HG03097 (cell line): Measurements from ENCODE around the gene WSCD1.

Experiments
- ATAC-seq: cut with Tn5 transposase; IDR thresholded peaks from one replicate; pipeline ENCODE4 v1.9.1; 2021; ENCODE audit not compliant: unreplicated experiment, low FRiP score

Gene WSCD1

DNA sequence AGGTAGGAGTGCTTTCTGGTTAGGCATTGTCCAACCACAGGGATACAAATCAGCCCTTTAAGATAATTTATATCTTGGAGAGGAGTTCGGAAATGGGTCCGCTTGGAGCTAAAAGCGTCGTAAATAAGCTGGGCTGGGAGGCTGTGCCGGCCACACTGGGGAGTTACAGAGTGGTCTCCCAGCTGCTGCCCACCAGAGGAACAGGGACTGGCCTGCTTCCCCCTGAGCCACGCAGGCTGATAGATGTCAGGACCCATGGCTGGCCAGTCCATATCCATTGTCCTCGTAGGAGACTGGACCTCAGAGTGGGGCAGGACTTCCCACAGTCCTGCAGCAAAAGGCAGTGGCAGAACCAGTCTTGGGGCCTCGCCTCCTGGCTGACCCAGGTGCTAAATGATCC, 12.6 kb upstream of the WSCD1 start:
- no peak for ATAC-seq

DNA sequence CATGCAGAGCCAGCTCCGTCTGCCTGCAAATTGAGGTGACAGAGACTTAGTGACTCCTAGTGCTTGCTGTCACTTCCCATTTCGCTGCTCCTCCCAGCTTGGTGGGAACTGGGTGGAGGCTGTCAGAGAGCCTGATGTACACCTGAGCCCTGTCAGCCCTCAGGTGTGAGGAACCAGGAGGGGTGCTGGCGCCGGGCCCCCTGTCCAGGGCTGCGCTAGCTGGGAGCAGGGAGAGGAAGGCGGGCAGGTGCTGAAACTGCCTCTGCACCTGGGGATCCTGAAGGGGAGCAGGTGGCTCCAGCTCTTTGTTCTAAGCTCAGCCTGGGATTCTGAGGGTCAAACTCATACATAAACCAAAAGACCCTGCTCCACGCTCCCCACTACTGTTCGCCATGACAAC, 10.8 kb upstream of the WSCD1 start:
- no peak for ATAC-seq

DNA sequence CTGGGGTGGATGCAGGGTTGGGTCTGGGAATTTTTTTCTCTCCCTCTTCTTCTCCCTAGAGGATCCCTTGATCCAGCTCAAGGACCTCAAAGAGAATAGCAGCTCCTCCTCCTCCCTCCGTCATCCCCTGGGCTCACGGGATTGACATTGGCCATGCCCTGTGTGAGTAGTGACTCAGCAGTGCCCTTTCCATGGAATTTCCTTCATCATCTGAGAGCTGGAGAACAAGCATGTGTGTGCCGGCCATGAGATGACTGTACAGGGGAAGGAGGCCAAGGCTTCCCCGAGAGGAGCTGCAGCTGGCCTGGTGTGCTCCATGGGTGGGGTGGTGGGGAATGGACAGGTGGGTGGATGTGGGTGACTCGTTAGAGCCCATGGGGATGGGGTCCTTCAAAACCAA, 8.9 kb upstream of the WSCD1 start:
- no peak for ATAC-seq

DNA sequence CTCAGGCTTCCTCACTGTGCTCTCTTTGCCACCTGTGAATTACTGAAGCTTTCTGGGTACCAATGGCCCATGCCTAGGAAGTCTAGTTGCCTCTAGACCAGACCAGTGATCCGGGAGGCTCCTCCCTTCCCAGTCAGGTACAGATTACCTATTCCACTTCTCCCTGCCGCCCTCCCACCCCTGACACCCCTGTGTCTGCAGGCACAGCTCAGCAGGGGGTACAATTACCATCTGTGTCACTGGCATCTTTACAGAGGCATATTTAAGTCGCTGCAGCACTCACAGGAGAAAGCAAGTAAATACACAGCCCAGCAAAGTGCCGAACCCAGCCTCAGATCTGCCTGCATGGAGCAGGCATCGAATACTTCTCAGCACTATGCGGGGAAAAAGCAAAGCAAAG, 5.3 kb upstream of the WSCD1 start:
- ATAC-seq: no peak

DNA sequence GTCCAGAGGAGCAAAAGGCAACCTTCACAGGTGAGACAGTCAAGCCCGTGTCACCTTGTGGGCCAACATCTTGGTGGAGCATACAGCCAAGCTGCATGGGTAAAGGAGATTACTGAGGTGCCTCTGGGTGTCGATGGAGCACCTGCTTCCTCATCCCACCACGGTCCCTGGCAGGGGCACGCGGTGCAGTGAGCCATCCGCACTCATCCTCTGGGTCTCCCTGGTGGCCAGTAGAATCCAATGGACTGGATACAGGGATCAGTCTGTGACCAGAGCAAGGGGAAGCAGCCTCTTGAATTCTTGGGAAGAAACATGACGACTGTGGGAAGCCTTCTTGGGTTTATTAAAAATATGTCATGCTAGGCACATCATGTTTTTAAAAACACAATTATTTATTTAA, 4.8 kb upstream of the WSCD1 start:
- ATAC-seq: no peak

DNA sequence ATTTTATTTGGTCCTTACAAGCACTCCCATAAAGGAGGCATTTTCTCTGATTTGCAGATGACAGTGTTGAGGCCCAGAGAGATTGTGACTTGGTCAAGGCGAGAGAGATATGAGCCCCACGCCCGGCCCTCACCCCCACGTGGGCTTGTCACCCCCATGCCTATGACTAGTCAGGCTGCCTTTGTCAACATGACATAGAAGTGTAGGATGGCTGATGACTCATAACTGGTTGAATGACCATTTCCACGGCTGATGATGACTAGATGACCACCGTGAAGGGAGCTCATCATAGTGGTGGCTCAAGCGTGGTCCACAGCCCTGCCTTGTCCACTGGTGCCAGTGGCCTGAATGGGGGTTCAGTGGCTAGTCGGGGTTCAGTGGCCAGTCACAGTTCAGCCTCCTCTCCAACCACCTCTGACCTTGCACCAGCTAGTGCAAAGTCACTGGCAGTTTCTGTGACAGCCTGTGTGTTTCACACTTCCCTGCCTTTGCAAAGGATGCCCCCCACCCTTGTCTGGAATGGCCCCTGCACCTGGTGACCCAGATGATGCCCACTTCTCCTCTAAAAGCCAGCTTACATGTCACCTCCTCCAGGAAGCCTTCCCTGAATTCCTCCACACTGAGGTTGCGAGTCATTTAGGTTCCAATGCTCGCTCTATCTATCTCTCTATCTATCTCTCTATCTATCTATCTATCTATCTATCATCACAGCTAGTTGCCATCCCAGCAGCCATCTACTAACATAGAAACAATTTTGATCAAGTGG, 3.8 kb upstream of the WSCD1 start:
- ATAC-seq: no peak

DNA sequence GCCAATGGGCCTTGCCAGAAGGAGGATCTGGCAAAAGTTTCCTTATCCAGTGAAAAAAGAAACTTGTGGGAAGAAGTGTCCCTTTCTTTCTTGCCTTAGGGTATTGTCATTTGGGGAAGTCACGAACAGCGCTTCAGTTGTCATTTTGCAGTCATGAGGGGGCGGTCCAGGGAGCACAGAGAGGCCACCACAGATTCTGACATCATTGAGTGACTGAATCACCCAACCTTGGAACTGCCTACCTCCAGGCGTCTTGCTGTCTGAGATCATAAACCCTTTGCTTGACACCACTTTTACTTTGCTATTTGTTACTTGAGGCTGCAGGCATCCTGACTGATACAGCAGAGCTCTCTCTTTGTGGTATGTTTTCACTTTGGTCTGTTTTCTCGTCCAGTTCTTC, 3.1 kb upstream of the WSCD1 start:
- ATAC-seq: no peak

DNA sequence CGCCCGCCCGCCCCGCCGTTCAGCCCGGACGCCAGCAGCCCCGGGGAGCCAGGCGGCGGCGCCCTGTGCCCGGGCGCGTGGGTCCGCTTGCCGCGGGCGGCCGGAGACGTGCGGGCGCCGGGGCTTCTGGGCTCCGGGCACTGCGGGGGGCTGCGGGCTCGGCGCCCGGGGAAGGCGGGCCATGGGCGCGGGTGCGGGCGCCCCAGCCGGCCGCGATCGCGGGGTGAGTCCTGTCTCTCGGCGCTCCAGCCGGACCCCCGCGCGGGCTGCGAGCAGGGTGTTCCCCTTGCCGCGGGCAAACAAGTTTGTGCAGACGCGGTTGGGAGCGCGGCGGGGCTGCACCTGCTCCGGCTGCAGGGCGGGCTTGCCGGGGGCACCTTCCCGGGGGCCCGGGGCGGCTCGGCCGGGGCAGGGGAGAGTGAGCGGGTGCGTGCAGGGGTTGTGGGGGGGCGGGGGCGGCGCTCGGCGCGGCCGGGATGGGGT, 292 bp downstream of the WSCD1 start:
- no peak for ATAC-seq

DNA sequence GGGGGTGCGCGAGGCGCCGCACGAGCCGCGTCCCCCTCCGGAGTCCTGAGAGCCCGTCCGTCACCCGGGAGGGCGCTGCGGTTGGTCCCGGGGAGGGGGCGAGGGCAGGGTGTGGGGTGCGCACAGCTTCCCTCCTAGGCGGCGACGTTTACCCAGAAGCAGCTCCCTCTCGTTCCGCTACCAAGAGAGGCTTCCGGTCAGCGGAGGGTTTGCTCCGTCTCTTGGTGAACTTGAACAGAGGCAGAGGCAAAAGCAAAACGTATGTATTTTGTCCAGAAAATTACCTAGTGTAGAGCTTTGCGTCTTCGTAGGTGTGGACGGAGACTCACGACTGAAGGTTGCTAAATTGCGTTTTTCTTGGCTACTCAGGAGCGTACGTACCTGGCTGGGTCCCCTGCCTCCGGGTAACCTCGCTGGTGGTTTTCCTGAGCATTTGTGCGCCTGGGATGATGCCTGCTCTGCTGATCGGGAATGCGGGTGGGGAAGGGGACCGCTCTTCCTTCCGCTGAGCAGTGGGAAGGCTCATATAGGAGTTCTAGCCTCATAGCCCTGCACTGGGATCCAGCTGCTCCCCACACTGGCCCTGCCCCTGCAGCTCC, 833 bp downstream of the WSCD1 start:
- ATAC-seq: no peak

DNA sequence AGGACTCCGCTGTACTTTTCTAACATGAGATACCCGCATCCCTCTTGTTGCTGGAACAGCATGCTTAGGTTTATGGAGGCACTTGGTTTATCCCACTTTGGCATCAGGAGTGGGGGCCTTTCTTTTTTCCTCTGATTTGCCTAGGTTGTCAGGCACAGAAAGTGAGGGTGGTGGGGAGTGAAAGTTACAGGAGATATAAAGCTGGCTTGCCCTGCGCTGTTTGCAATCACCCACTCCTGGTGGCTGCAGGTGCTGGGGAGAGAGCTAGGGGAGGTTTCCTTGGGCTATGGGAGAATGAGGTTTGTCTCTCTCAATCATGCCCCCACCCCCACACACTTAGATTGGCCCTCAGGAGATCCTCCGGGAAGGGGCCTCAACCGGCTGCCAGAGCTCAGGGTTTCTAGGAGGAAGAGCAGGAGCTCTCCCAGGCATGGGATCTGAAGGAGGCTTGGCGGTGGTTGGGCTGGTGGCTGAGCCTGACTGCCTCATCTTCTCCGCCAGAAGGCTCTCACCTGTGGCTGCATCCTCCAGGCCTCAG, 1.4 kb downstream of the WSCD1 start:
- ATAC-seq: no peak

DNA sequence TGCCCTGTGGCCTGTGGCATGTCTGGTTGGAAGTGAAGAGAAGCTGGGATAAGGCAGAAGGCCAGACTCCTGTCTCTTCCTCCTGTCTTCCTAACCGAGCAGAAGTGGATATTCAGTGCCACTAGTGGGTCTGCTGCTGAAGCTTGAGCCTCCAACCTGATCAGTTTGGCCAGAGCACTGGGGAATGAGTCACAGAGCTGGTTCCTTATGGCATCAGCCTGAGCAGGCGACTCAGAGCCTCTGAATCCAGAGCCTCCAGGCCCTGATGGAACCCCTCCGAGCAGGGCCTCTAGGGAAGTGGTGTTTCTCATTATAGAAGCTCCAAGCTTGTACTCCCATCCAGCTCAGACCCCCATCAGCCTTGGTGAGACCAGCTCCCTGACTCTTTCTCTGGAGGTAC, 2.0 kb downstream of the WSCD1 start:
- no peak for ATAC-seq

DNA sequence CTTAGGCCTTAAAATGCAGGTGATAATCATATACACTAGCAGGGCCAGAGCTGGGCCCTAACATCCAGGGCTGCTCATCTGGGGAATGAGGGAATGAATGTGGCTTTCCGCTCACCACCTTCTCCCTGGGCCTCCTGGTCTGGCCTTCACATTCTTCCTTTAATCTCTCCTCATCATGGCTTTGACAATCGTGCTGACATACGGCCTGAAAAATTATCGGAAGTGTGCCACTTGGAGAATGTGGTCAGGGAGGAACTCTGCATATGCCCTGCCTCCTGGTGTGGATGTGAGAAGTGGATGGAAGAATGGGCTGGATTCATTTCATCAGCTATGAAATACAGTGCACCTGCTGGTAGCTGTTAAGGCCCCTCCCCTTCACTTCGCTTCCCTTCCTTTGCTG, 2.4 kb downstream of the WSCD1 start:
- no peak for ATAC-seq

DNA sequence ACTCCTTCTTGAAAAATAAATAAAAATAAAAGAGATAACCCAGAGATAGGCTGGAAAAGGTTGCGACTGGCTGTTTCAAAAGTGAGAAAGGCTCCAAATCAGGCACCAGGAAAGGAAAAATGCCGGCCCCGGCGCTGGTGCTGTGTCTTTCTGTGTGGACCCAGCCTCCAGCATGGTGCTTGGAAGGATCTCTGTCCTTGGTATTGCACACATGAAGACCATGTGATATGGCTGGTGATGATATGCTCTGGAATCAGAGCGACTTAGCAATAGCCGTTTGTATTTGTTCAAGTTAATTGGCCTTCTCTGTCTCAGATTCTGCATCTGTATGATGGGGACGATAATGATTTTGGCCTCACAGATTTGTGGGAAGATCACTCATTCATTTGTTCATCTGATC, 3.4 kb downstream of the WSCD1 start:
- no peak for ATAC-seq

DNA sequence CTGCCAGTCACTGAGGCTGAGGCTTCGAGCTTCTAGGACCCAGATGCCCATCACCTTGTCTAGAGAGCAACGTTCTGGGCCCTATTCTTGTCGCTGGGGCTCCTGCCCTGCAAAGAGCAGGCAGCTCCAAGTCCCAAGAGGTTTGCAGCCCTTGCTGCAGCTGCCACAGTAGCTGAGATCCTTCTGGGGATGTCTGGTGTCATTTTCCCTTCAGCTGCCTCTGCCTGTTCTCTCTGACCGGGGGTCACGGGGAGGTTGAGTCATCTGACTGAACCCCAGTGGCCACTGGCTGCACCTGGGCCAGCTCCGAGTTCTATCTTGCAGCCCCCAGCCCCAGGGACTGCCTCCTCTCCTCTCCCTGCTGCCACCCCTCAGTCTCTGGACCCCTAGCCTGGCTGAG, 4.9 kb downstream of the WSCD1 start:
- ATAC-seq: no peak

DNA sequence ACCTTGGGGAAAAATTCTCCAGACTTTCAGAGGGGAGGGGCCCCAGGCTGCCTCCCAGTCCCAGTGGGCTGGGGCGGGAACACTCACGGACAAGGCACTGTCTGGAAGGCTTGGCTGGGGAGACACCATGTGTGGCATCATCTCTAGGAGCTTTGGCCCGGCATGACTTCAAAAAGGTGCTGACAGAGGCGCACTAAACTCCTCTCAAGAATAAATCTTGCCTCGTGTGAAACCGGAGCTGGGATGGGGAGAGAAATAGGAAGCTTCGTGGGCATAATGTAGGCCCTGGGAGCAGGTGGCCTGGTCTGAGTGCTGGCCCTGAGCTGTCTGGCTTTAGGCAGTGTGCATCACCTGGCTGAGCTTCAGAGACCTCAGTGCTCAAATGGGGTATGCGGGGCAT, 5.7 kb downstream of the WSCD1 start:
- no peak for ATAC-seq

DNA sequence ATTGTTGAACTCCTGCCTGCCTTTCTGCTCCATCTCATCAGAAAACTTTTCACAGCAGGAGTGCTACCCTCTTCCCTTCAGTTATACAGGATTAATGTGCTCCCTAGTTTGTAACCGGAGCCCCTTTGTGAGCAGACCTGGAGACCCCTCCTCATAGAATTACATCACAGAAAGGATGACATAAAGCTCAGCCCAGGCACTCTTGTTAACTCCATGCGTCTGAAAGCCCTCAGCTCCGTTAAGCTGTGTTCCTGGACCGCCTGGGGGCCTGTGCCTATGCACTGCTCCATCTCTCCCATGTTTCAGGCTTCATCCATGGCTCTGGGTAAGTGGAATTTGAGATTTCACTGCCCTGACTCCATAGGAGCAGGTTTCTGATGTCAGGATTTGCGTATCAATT, 7.6 kb downstream of the WSCD1 start:
- no peak for ATAC-seq

DNA sequence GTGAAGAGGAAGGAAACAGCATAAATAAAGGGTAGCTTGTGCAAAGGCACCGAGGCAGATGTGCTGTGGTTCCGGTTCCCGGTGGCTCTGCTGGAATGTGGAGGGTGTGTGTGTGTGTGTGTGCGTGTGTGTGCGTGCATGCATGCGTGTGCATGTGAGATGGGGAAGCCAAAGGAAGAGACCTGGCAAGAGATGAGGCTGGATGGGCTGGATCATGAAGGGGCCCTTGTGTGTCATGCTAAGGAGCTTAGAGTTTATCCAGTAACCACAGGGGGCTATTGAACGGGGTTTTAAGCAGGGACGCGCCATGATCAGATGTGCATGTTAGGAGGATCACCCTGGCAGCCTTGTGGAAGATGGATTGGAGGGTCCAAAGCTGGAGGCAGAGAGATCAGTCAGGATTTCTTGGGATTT, 8.3 kb downstream of the WSCD1 start:
- no peak for ATAC-seq

DNA sequence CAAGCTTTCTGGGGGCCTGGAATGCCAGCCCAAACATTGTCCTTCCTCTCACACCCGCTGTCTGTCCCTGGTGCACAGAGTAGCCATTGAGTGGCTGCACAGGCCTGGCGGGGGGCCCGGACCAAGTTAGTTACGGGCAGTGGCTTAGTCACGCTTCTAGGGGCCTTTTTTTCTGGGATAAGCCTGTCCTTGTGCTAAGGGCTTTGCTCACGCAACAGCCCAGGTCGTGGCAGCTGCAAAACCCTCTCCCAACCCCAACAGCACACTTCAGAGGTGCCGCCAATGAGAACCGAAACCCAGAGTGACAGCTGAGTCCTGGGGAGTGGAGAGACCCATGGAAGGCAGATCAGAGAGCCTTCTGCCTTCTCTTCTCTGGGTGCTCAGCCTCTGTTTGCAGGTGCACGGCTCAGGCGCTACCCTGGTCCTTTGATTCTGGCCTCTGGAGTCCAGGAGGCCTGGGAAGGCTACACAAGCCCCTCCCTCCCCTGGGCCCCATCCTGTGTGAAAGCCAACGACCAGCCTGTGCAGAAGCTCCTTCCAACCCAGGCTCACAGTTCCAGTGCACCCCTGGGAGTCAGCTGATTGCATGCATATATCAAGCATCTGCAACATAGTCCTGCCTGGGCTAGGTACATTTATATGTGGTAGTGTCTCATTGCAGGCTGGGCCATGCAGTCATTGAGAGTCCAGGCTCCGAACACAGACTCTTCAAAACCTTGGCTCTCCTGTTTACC, 9.1 kb downstream of the WSCD1 start:
- no peak for ATAC-seq

DNA sequence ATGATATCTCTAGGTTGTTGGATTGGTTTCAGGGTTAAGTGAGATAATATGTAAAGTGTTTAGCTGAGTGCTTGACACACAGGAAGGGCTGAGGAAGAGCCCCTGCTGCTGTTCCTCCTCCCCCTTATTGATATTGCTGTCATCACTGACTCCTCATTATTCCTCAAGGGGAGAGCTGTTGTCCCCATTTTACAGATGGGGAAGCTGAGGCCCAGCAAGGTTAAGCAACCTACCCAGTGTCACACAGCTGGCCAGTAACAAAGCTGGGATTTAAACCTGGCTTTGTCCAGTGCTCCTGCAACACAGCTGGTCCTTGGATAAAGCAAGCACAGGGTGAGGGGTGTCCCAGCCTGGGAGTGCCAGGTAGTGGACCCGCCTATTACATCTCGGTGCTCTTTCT, 9.8 kb downstream of the WSCD1 start:
- no peak for ATAC-seq

DNA sequence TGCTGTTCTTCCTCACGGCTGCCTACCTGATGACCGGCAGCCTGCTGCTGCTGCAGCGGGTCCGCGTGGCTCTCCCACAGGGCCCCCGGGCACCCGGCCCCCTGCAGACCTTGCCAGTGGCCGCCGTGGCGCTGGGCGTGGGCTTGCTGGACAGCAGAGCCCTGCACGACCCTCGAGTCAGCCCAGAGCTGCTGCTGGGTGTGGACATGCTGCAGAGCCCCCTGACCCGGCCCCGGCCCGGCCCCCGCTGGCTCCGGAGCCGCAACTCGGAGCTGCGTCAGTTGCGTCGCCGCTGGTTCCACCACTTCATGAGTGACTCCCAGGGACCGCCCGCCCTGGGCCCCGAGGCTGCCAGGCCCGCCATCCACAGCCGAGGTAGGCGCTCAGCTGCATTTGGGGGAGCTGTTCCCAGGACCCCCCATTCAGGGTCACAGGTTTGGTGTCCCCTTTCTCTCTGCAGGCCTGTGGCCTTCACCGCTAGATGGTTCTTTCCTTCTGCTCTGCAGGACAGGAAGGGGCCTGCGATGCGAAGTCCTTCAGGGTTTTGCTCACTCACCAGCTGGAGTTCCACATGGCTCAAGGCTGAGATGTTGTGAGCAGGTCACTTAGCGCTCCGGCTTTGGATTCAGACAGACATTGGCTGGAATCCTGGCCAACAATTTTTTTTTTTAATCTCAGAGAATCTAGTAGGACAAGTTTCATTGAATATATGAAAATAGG, 10.7 kb downstream of the WSCD1 start:
- ATAC-seq: no peak

DNA sequence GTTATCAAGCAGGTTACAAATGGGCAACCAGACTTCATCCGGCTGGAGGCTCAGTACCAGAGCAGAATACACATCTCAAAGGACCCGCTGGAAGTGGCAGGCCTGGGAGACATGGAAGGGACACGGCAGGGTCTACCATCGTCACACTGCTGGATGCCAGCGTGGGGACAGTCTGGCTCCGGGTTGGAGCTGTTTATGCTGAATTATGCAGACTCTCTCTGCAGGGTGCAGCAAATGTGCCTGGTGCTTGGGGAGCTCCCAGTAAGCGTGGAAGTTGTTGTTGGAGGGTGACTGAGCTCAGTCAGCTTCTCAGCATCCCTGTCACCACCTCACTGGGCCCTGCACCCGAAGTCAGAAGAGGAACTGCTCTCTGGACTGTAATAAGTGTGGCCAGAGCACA, 12.2 kb downstream of the WSCD1 start:
- ATAC-seq: no peak
